ENCODE measurements around the gene CFHR5.

Gene CFHR5

DNA sequence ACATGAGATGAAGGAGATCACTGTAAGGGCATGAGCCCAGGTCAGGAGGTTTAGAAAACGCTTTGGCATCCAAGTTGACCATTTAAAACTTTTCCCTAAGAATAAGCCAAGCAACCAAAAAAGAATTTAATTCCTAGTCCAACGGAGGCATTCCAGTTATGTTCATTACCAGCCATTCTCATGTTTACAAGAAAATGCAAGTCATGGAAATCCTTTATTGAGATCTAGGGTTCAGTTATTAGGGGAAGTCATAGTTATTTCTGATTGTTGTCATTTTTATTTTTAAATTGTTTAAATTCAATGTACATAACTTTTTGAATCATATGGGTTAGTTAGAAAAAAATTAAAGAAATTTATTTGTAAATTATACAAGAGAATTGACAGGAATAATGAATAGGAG lies 24.5 kb downstream of the CFHR5 start:
- no peak overlapping the region for H3K4me3 ChIP-seq (ENCODE audit: low read depth, low read length)
- no peak for DNase-seq (ENCODE audit: low read depth)
- TF ChIP-seq, protein P1, sequence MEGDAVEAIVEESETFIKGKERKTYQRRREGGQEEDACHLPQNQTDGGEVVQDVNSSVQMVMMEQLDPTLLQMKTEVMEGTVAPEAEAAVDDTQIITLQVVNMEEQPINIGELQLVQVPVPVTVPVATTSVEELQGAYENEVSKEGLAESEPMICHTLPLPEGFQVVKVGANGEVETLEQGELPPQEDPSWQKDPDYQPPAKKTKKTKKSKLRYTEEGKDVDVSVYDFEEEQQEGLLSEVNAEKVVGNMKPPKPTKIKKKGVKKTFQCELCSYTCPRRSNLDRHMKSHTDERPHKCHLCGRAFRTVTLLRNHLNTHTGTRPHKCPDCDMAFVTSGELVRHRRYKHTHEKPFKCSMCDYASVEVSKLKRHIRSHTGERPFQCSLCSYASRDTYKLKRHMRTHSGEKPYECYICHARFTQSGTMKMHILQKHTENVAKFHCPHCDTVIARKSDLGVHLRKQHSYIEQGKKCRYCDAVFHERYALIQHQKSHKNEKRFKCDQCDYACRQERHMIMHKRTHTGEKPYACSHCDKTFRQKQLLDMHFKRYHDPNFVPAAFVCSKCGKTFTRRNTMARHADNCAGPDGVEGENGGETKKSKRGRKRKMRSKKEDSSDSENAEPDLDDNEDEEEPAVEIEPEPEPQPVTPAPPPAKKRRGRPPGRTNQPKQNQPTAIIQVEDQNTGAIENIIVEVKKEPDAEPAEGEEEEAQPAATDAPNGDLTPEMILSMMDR (IDR thresholded peaks at IDR 0.05; ENCODE audit: low read depth, low read length, missing control alignments), result no peak

DNA sequence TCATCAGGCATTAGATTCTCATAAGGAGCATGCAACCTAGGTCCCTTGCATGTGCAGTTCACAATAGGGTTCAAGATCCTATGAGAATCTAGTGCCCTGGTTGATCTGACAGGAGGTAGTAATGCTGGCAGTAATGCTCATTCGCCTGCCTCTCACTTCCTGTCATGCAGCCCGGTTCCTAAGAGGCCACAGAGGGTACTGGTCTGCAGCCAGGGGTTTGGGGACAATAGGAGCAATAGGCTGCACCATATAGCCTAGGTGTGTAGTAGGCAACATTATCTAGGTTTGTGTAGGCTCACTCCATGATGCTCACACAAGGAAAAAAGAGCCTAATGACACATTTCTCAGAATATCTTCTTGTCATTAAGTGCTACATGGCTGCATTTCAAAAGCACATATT lies 25.8 kb downstream of the CFHR5 start:
- no peak for DNase-seq (ENCODE audit: low read depth)
- H3K4me3 ChIP-seq (ENCODE audit: low read depth, low read length), result no peak overlapping the region
- TF ChIP-seq, protein P1 (IDR thresholded peaks at IDR 0.05; ENCODE audit: low read depth, low read length, missing control alignments), result no peak

DNA sequence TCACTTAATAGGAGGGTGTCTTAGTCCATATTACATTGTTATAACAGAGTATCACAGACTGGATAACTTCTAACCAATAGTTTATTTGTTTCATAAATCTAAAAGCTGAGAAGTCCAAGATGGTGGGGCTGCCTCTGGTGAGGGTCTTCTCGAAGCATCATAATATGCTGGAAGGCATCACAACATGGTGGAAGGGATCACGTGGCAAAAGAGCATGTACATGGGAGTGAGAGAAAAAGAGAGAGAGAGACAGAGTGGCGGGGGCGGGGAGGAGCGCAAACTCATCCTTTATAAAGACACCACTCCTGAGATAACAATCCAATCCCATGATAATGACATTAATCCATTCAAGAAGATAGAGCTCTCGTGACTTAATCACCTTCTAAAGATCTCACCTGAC lies 31.5 kb downstream of the CFHR5 start:
- TF ChIP-seq, protein P1 (IDR thresholded peaks at IDR 0.05; ENCODE audit: low read depth, low read length, missing control alignments), result no peak
- no peak overlapping the region for H3K4me3 ChIP-seq (ENCODE audit: low read depth, low read length)
- DNase-seq (ENCODE audit: low read depth), result no peak

DNA sequence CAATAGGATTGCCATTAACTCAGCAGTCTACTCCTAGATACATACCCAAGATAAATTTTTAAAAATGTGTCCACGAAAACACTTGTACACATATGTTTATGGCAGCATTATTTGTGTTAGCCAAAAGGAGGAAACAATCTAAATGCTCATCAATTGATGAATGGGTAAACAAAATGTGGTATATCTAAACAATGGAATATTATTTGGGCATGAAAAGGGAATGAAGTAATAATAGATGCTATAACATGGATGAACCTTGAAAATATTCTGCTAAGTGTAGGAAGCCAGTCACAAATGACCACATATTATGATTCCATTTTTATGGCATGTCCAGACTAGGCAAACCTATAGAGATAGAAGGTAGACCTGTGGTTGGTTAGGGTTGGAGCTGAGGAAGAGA lies 34.3 kb downstream of the CFHR5 start:
- no peak overlapping the region for H3K4me3 ChIP-seq (ENCODE audit: low read depth, low read length)
- TF ChIP-seq, protein P1 (IDR thresholded peaks at IDR 0.05; ENCODE audit: low read depth, low read length, missing control alignments), result no peak
- no peak for DNase-seq (ENCODE audit: low read depth)

DNA sequence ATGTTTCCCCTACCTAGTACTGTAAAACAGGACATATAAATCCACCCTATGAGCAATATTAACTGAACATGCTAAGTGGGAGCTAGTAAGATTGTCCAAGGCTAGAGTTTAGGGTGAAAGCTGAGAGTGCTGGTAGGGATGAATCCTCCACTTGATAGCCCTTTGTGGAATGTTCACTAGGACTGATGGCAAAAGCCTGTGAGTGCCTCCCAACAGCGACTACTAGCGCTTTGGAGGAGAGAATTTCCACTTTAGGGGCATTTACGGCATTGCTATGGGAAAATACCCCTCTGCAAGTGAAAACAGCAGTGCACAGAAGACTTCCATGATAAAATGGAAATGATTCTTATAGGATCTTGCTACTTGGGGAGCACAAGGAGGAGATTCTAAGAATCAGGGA lies 35.9 kb downstream of the CFHR5 start:
- no peak overlapping the region for H3K4me3 ChIP-seq (ENCODE audit: low read depth, low read length)
- DNase-seq (ENCODE audit: low read depth), result no peak
- TF ChIP-seq, protein P1 (IDR thresholded peaks at IDR 0.05; ENCODE audit: low read depth, low read length, missing control alignments), result no peak

DNA sequence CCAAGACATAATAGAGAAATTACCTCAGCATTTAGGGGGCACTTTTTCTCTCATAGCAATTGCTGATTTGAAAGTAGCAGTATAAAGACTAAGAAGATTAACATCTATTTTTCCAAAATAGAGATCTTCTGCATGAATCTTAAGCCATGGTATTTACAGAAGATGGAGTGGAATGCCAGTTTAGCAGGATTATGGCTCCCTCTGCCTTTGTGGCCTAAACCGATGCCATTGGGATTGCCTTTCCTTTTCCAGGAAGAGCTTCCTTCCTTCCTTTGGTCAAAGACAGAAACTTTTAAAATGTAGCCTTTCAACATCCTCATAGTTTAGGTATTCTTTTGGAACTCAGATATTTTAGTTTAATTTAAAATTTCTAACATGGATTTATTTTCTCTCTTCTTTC lies 39.4 kb downstream of the CFHR5 start:
- DNase-seq (ENCODE audit: low read depth), result no peak
- H3K4me3 ChIP-seq (ENCODE audit: low read depth, low read length), result no peak overlapping the region
- TF ChIP-seq, protein P1 (IDR thresholded peaks at IDR 0.05; ENCODE audit: low read depth, low read length, missing control alignments), result no peak

DNA sequence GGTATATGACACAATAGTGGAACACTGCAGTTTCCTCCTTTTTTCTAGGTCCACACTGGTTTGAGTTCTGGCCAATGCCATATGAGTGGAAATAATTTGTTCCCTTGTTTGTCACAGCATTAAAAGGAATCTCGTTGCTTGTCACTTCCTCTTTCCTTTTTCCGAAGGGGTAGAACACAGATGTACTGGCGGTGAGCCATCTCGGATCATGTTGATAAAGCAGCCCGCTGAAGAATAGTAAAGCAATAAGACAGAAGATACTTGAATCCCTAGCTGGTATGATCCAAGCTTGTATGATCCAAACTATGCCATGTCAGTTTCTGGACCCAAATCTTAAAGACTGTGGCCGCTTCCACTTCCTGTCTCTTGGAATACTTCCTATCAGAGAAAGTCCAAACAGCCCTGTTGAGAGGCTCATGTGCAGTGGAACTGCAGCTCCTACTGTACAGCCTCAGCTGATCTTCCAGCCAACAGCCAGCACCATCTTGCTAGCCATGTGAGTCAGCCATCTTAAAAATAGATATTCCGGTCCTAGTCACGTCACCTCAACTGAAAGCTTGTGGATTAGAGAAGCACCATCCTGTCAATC lies 40.3 kb downstream of the CFHR5 start:
- TF ChIP-seq, protein P1 (IDR thresholded peaks at IDR 0.05; ENCODE audit: low read depth, low read length, missing control alignments), result no peak
- no peak for DNase-seq (ENCODE audit: low read depth)
- no peak overlapping the region for H3K4me3 ChIP-seq (ENCODE audit: low read depth, low read length)

Data from GM12864 (cell line).